ENCODE measurements around the gene ZNF200.

DNA sequence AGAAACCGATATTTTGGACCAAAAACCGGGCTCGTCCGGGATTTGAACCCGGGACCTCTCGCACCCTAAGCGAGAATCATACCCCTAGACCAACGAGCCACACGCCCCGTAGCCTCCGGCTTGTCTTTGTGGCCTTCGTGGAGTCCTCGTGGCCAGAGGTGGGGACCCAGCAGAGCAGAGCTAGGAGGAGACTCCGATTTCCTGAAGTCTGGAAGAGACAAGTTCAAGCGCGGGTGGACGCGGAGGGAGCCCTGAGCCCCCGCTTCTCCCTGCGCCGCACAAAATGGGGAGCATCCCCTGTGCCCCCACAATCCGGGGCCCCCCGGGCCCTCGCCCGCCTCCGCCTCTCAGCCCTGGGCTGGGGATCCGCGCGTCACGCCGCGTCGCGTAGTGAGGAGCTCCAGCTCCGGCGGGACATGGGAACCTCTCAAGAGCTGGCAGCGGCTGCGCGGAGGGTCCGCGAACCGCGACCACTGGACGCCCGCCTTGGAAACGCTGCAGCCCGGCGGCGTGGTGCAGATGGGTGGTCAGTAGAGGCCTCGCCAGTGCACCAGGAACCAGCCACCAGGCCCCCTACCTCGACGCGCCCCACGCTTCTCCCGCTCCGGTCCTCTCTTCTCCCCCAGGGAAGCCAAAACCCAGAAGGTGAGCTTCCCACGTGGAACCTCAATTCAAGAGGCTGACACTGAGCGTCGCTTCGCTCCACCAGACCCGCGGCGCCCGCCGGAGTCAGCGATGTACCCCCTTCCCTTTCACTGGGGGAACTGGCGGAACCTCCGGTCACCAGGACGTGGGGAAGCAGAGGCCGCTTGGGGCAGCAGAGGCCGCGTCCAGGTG lies 52.1 kb downstream of the ZNF200 start:
- TF ChIP-seq GABPA (IDR thresholded peaks at IDR 0.05 in 1 of 2, conservative IDR thresholded peaks at IDR 0.05 in 1 of 2): no peak
- no peak for TF ChIP-seq JUND (IDR thresholded peaks at IDR 0.05)
- TF ChIP-seq CTCF (IDR thresholded peaks at IDR 0.05; ENCODE audit: low read depth, low read length, missing input control): no peak
- no peak for TF ChIP-seq FOXA1 (IDR thresholded peaks at IDR 0.05)
- no peak for TF ChIP-seq REST (IDR thresholded peaks at IDR 0.05)
- no peak for TF ChIP-seq TAF1 (conservative IDR thresholded peaks at IDR 0.05)
- no peak for TF ChIP-seq RAD21 (IDR thresholded peaks at IDR 0.05)
- TF ChIP-seq RXRA (IDR thresholded peaks at IDR 0.05): no peak
- no peak for TF ChIP-seq SP1 (IDR thresholded peaks at IDR 0.05)
- no peak for TF ChIP-seq ATF3 (IDR thresholded peaks at IDR 0.05)
